GM19023 (cell line): Measurements from ENCODE around the gene CDH23.

Experiments used
- ATAC-seq: cut with Tn5 transposase; IDR thresholded peaks from one replicate; pipeline ENCODE4 v1.9.1; 2021; ENCODE audit warnings: mild to moderate bottlenecking, moderate library complexity; ENCODE audit not compliant: unreplicated experiment

CDH23 gene

GRCh38 chr10:71437537-71438092 lies 40.9 kb downstream of the CDH23 start:
- no peak for ATAC-seq

- ATAC-seq = no peak
Observed at GRCh38 chr10:71438761-71439160, 42.0 kb downstream of the CDH23 start.

GRCh38 chr10:71439670-71440425 lies 43.1 kb downstream of the CDH23 start:
- ATAC-seq = no peak

- ATAC-seq = no peak
Observed at GRCh38 chr10:71440506-71441035, 43.9 kb downstream of the CDH23 start.

GRCh38 chr10:71442000-71442399 lies 45.3 kb downstream of the CDH23 start:
- ATAC-seq = no peak

GRCh38 chr10:71442859-71443570 lies 46.3 kb downstream of the CDH23 start:
- ATAC-seq = no peak

GRCh38 chr10:71443676-71444075 lies 47.0 kb downstream of the CDH23 start:
- ATAC-seq = no peak

- no peak for ATAC-seq
Observed at GRCh38 chr10:71444284-71445054, 47.7 kb downstream of the CDH23 start.

GRCh38 chr10:71447676-71448075 lies 51.0 kb downstream of the CDH23 start:
- no peak for ATAC-seq

- ATAC-seq = no peak
Observed at GRCh38 chr10:71448146-71448545, 51.4 kb downstream of the CDH23 start.

GRCh38 chr10:71449026-71449425 lies 52.3 kb downstream of the CDH23 start:
- no peak for ATAC-seq

GRCh38 chr10:71451754-71452153 lies 55.0 kb downstream of the CDH23 start:
- no peak for ATAC-seq

- no peak for ATAC-seq
Observed at GRCh38 chr10:71453186-71453585, 56.5 kb downstream of the CDH23 start.

GRCh38 chr10:71454347-71454746 lies 57.6 kb downstream of the CDH23 start:
- ATAC-seq = no peak

GRCh38 chr10:71455035-71455434 lies 58.3 kb downstream of the CDH23 start:
- no peak for ATAC-seq

- no peak for ATAC-seq
Observed at GRCh38 chr10:71456631-71457030, 59.9 kb downstream of the CDH23 start.

- ATAC-seq = no peak
Observed at GRCh38 chr10:71457908-71458307, 61.2 kb downstream of the CDH23 start.

- ATAC-seq = no peak
Observed at GRCh38 chr10:71458387-71458786, 61.7 kb downstream of the CDH23 start.

- no peak for ATAC-seq
Observed at GRCh38 chr10:71459513-71459912, 62.8 kb downstream of the CDH23 start.

- no peak for ATAC-seq
Observed at GRCh38 chr10:71460615-71461014, 63.9 kb downstream of the CDH23 start.

GRCh38 chr10:71461457-71461856 lies 64.7 kb downstream of the CDH23 start:
- ATAC-seq = no peak
